D341Med (cell line): ENCODE data around the gene PAX5.

ENCODE experiments used
- DNase-seq: peaks from one replicate; pipeline ENCODE4 v3.0.0; 2012; ENCODE audit warnings: low spot score

The PAX5 gene

DNA sequence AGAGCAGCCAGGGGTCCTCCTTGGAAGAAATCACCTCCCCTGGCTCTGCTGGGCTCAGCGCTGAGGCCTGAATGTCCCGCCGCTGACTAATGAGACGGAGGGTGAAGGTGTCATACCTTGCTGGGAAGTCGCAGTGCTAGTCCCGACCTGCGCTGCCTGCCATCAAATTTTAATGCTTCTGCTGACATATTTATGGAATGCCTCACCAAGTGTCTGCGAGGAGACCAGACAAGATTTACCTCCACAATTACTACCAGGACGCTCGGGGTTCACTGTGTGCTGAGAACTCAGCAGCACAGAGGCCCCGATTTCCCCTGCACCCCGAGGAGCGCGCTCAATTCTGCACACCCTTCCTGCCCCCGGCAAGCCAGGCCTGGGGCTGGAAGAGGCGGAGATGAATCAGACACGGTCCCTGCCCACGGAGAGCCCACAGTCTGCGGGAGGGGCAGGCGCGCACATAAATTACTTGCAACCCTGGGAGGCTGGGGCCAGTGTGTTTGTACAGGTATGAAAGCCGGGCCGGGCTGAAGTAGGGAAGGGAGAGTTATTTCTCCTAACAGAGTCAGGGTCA is 175.2 kb downstream of the PAX5 start:
- DNase-seq, result no peak

DNA sequence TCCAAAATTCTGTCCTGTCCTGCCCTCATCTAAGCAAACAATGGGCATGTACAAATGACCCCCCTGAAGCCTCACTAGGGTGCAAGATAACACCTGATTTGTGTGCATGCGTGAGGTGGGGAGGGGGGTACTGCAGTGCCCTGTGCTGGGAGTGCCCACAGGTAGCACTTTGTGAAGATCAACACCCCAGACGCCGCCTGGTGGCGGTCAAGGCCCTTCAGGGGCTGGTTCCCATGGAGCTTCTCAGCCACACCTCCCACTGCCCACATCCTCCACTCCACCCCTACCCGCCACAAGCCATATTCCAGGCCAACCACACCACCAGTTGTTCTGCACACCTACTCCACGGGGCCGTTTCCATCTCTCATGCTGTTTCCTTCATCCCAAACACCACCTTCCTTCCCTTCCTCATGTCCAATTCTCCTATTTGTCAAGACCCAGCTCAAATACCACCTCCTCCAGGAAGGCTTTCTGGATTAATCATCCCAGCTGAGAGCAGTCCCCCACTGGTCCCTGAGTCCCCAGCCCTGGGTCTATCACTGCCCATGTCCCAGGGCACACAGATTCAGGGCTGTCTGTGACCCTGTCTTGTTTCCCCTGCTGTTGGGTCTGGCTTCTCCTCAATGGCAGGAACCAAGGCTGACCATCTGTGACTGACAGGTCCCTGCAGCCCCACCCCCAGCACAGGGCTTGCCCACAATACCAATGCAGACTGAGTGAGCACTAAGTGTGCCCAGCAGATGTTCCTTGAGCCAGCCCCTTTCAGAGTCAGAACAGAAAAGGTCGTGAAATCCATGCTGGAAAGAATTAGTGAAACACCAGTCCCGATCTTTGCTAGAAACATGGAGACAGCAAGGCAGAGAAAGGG is 178.4 kb downstream of the PAX5 start:
- no peak for DNase-seq

DNA sequence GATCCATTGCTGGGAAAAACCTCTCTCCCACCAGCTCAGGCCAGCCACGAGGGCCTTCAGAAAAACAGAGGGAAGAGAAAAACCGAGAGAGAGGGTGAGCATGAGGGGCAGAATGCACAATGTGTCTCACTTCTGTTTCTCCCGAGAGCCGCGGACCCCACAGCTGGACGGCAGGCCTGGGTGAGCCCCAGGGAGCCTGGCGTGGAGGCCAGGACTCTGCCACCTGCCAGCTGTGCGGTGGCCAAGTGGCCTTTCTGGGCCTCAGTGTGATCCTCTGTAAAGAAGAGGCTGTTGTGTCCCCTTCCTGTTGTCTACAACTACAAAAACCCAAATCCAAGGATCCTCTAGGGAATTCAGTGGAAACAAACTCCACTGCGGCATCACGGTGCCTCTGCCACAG is 179.3 kb downstream of the PAX5 start:
- DNase-seq, result no peak

DNA sequence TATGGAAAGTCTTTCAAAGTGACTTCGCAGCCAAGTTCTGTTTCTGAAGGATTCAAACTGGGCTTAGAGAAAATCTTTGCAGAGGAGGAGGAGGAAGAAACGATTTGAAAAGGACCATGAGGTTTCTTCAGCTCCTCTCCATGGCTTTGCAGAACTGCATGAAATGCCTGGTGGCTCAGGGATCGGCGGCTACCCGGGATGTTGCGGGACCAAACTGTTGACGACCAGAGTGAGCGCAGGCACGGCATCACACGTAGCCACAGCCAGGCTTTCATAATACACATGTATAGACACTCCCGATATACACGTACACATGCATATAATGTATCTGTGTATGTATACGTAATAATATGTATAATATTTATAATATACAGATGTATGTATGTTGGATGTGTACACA is 180.0 kb downstream of the PAX5 start:
- DNase-seq, result no peak

DNA sequence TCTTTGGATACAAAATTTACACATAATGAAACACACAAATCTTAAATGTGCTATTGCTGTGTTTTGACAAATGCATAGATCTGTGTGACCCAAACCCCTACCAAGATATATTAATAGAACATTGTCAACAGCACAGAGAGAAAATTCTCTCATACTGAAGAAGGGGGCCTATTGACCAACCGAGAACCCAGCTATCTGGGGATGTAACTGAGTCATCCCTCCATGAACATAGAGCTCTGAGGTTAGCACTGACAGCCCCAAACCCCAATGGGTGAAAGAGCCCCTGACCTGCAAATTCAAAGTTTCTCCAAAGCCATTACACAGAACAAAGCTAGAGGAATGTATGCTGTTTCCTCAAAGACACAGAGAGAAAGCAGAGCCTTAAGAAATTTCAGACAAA is 180.8 kb downstream of the PAX5 start:
- DNase-seq, result no peak

DNA sequence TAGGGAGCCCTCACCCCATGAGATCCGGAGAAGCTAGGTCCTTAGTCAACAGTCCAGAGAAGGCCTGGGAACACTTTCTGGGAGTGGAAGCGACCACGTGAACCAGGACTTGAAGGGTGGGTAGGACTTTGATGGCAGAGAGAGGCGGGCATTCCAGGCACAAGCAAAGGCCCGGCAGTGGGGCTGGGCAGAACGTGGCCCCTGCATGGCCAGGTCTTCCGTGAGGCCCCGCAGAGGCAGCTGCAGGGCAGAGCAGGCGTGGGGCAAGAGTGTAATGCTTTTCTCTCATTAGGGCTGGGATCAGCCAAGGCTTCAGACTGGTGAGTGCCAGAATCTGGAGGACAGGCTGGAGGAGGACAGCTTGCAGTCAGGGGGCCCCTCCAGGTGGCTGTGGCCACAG is 184.1 kb downstream of the PAX5 start:
- DNase-seq, result no peak

DNA sequence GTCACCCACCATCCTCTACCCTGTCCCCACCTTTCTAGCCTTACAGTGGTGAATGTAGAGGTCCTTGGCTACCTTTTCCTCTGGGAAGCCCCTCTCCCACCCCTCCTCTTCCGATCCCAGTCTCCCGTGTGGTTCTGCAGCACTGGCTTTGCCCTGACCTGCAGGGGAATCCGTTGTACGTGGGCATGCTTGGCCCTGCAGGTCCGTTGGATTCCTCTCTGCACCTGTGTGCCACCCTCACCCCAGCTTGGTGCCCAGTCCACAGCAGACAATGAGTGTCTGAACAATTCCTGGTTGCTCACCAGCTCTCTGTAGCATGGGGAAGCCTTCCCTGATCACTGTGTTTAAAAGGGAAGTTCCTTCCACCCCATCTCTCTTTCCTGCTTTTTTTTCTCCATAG is 185.1 kb downstream of the PAX5 start:
- DNase-seq, result no peak

DNA sequence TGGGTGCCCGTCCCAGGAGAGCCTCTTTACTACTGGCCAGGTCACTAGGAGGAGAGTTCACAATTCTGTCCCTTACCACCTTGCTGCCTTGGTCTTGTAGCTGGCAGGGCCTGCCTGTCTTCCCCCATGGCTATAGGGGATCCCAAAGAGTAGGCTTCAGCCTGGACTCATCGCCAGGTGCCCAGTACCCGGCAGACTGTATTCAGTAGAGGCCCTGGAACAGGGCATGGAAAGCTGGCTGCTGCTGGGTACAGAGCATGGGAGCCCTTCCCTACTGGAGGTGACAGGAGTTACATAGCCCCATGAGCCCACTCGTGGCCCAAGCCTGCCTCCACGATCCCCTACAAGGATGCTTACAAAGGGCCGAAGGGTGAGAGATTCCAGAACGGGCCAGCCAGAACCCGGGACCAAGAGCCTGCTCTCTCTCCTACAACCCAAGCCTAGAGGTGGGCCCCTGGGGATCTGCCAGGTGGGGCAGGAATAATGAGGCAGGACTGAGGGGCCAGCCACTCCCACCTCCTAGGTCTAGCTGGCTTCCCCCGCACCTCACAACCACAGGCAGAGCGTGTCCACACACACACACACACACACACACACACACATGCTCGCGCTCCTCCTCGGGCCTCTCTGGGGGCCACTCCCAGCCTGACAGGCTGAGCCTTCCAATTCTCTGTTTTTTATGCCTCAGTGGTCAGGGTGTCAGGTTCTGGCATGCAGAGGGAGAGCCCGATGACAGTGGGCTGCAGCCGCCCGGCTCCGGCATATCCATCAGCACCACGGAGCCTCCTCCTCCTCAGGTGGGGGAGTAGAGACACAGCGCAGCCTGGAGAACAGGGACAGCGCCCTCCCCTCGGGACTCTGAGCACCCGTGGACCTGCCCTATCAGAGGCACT is 186.0 kb downstream of the PAX5 start:
- no peak for DNase-seq

DNA sequence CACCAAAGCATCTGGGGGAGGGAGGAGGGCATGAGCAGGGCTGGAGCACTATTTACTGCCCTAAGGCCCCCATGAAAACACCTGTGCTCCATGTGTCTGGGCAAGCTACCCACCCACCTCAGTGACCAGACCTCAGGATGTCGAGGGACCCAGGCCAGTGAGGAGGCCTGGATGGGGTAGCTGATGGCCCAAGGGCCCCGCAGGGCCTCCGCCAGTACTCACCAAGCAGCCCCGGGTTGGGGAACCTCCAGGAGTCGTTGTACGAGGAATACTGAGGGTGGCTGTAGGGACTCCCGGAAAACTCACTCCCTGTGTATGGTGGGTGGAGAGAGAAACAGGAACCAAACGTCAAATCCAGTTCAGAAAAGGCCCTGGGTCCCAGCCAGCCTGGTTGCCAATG is 187.4 kb downstream of the PAX5 start:
- no peak for DNase-seq

DNA sequence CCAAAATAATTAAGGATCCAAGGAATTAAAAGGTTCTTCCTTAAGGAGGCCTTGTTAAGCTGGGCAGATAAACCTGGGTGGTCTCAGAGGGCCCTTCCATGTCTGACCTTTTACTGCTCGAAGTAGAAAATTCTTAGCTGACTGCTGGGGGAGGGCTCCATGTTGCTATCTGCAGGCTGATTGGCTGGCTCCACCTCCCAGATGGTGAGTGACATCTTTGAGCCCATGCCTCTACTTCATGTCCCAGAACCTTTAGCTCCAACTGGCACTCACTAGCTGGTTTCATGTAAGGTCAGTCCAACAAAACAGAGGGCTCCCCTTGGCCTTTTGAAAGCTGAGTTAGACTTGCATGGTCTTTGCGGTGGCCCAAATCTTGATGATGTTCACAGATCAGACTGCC is 188.2 kb downstream of the PAX5 start:
- DNase-seq, result no peak

DNA sequence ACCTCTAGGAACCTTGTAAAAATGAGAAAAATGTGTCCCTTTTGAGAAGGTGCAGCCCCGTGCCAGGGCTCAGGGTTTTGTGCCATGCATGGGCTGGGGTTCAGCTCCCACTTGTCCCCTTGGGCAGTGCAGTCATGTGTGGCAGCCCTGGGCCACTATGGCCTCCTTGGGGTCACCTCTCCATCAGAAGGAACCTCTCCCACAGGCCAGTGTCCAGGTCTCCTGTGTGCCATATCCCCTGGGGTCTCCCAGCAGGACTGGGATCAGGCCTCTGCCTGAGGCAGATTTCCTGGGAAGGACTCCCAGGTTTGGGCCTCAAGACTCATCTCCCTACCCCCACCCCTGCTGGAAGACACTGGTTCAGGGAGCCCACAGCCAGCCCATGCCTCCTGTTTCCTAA is 189.1 kb downstream of the PAX5 start:
- DNase-seq, result no peak

DNA sequence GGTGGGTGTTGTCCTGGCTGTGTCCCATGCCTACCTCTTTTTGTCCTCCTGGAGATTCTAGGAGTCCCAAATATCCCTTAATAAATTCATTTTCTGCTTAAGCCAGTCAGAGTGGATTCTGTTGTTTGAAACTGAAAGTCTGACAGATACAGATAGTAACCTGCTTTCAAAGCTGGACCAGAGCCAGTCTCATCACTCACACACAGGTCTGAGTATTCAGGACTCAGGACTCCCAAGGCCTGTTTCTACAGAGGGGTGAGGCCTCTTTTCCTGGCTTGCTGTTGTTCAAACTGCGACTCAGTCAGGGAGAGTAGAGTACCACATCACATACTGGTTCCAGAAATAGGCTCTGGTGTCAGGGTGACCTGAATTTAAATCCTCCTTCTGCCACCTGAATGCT is 190.1 kb downstream of the PAX5 start:
- no peak for DNase-seq

DNA sequence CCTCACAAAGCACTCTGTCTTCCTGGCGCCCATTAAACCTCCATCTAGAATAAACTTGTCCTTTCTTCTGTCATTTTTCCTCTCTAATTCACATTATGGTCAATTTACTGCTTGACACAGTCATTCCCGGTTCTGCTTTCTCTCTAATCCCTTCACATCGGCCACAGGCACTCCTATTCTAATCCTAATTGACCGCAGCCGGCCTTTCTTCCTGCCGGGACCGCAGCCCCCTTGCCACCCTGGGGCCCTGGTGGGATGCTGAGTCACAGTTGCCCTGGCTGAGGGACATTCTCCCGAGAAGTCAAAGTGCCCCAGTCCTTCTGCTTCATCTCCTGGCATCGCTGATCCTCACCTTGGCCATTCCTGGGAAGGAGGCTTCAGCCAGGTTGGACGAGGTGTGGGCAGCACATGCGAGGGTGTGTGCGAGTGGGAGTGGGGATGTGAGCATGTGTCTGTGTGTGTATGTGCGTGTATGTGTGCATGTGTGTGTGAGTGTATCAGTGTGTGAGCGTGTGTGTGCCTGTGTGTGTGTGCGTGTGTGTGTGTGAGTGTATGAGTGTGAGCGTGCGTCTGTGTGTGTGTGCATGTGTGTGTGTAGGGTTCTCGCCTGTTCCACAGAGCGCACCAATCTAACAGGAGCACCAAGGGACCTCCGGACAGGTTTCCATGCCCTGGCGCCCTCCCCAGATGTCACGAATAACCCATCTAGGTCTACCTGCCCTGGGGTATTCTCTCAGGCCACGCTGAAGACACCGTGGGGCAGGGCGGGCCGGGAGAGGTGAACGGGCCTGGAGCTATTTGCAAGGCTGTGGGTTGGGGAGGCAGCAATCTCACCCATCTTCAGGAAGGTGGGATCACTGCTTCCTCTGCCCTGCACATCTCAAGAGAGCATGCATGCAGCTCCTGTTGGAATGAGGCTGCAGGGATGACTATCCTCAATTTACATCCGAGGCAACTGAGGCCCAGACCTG is 191.2 kb downstream of the PAX5 start:
- DNase-seq, result no peak

DNA sequence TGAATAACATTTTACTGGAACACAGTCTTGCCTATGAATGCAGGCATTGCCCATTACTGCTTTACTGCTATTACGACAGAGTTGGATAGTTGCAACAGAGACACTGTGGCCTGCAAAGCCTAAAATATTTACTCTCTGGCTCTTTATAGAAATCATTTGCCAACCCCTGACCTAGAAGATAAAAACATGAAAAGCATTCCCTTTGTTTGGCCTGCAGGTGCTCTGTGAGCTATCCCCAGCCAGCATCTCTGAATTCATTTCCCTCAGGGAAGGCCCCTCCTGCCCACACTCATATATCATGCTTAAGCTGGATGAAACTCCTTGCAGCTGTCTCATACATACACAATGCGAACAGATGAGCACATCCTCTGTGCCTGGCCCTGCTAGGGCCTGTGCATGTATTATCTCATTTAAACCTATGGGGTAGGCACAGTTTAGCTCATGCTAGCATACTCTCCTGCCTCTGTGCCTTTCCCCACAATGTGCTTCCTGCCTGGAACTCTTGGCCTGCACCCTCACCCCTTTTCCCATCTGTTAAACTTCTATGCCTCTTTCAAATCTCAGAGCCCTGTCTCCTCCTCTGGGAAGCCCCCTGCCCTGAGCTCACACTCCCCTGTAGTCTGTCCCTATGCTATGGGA is 193.1 kb downstream of the PAX5 start:
- DNase-seq, result no peak

DNA sequence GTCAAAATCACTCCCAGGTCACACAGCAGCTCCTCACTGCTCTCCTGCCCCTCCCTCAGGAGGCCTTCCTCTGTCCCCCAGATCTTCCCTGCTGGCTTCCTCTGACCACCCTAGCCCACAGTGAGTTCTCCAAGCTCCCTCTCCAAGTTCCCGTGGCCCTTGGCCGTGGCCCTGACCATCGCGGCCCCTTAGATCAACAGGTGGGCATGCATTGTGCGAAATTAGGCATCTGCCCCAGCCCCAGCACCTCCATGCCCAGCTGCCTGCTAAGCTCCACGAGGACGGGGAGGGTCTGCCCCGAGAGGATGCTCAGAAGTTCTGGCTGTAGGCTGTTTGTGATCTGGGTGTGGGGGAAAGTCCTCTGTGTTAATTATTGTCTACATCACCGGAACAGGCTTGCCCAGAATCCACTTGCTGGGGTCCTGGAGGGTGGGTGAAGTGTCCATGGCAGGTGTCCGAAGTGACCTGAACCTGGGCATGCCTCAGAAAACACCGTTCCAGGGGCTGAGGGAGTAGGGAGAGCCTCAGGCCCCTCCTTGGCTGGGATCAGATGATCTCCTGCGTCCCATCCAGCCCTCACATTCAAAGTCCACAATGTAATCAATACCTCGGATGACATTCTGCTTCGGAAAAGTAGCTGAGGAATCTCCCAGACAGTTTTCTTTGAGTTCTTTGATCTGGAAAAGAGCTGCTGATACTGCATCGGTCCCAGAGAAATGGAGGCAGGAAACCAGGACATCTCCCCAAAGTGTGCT is 194.8 kb downstream of the PAX5 start:
- DNase-seq, result no peak

DNA sequence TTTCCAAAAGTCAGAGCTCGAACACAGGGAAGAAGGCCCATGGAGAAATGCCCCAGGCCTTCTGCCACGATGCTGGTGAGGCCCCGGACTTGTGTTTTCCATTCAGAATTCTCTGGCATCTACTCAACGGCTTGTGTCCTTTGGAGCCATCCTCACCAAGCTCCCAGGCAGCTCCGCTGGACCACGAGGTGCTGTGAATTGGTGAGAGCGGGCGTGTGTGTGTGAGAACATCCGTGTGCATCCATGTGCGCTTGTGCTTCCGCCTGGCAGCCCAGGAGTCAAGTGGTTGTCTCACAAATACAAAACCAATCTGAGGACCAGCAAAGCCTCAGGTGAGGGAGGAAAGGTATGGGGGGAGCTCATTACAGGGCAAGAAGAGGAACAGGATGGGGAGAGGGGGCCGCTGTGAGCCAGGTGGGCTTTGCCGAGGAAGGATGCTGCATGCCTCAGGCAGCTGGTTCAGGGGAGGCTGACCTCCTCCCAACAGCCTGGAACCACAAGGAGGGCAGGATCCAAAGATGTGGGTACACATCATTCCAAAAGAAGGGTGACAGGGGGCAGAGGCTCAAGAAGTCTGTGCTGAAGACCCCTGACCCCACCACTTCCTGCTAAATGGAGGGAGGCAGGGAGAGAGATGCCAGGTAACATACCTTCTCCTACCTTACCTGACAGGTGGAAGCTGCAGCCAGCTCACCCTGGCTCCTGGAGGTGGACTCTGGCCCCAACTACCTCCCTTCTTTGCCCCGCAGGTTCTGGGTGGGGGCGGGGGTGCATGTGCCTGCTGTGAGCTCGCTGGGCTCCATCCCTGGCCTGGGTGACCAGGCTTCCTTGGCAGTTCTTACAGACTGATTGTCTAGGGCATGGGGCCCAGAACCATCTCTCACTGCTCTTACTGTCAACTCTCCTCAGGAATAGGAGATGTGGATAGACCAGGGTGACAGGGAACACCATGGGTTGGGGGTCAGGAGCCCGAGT is 196.3 kb downstream of the PAX5 start:
- DNase-seq, result no peak

DNA sequence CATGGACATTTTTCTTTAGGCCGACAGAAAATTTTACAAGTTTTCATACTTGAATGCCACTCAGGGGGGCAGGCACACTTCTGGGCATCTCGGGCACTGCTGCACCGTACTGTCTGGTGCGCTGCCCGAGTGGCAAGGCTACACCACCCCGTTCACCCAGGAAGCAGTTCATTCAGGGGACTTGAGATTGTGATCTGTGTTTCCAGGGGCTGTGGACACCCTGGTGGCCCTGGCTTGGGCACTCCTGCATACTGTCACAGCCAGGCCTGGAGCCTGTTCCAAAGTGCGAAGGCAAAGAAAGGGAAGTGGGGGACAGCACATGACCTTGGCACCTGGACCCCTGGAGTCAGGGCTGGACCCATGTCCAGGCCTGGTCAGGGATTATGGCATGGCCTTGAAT is 197.6 kb downstream of the PAX5 start:
- no peak for DNase-seq

DNA sequence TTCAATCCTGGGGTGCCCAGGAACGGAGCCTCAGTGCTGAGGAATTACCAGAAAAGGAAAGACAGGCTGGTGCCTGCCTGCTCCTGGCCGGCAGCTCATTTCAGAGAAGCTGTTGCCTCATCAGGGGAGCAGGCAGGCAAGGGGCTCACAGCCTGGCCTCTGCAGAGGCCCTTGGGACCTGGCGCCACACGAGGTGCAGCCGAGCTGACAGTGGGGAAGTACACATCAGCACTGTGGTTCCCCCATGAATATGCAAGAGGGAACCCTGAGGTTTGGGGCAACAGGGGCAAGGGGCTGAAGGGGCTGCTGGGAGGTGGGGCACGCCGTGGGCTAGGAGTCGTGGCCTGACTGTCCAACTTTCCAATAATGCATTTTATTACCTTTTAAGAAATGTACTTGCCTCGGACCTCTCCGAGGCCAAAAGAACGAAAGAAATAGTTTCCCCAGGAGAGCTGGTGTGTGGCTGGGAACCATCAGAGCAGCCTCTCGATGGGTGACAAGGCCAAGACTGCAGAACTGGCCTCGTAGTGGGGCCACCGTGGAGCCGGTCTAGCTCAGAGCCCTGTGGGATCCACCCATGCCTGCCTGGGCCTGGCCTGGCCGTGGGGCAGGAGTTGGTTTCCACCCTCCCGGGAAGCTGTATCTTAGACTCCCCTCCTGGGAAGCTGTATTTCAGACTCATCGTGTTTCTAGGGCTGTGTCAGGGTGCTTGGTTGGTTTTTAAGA is 198.6 kb downstream of the PAX5 start:
- no peak for DNase-seq

DNA sequence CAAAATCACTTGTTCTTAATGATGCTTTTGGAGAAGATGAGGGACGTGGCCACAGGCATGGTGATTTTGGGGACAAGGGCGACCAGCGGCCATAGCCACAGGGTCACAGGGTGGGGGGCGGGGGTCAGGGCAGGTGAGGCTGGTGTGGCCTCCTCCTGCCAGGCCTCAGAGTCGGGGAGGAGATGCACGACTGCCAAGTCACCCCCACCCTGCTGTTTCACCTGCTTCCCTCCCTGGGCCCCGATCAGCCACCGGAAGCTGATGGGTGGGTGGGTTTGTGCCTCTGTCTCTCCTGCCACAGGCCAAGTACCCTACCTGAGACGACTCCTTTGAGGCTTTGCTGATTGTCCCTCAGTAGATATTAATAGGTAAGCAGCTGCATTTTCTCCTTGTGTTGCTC is 199.3 kb downstream of the PAX5 start:
- DNase-seq, result no peak
